ENCODE measurements around the gene SETD2. TPM values are rescaled to one million over a fixed set of nuclear protein-coding genes. Genes with fewer than 3 reads are reported as not detected.

The SETD2 gene
- total and polyA plus RNA-seq, 2 donors from 2014 or later: 10.5 to 49.9 TPM

GRCh38 chr3:47176582-47176981, 12.7 kb upstream of the SETD2 start:
- no peaks in the 10 kb centered on the region for H3K27me3 ChIP-seq (ENCODE audit: control insufficient read depth, insufficient read depth, low read length)
- no peak for FAIRE-seq
- H3K9me3 ChIP-seq (ENCODE audit: control insufficient read depth in 2 of 3, insufficient read depth in 1 of 3, low read length in 3 of 3): no peaks in the 10 kb centered on the region
- no peaks in the 10 kb centered on the region for H3K36me3 ChIP-seq (ENCODE audit: control insufficient read depth in 2 of 3, insufficient read depth in 3 of 3, low read length in 3 of 3)
- H3K27ac ChIP-seq (ENCODE audit: low read depth in 2 of 2, low read length in 2 of 2): no peak overlapping the region
- no peaks in the 10 kb centered on the region for H3K4me1 ChIP-seq (ENCODE audit: control insufficient read depth in 2 of 3, insufficient read depth in 2 of 3, low read depth in 1 of 3, low read length in 3 of 3)
- no peak for TF ChIP-seq CTCF (IDR thresholded peaks at IDR 0.05; ENCODE audit: borderline replicate concordance, extremely low read depth, insufficient read depth)
- intact Hi-C loops (cut with DNase I): no loop called here
- no peak overlapping the region for H3K4me3 ChIP-seq (ENCODE audit: low read length in 3 of 3)
- no peak for DNase-seq
- H3K9ac ChIP-seq (ENCODE audit: low read length in 3 of 3): no peak overlapping the region

- H3K4me1 ChIP-seq (ENCODE audit: control insufficient read depth in 2 of 3, insufficient read depth in 2 of 3, low read depth in 1 of 3, low read length in 3 of 3): peaks cover 3 to 24% (median 20%) of the 10 kb centered on the region in 3 donors
- H3K4me3 ChIP-seq (ENCODE audit: low read length in 3 of 3): peak overlapping the region; percentile 71 to 89 (median 86)
- peak; percentile 40 to 85 (median 67) for DNase-seq
- no peaks in the 10 kb centered on the region for H3K36me3 ChIP-seq (ENCODE audit: control insufficient read depth in 2 of 3, insufficient read depth in 3 of 3, low read length in 3 of 3)
- peak overlapping the region; percentile 91 to 93 for H3K27ac ChIP-seq (ENCODE audit: low read depth in 2 of 2, low read length in 2 of 2)
- H3K9me3 ChIP-seq (ENCODE audit: control insufficient read depth in 2 of 3, insufficient read depth in 1 of 3, low read length in 3 of 3): no peaks in the 10 kb centered on the region
- no peaks in the 10 kb centered on the region for H3K27me3 ChIP-seq (ENCODE audit: control insufficient read depth, insufficient read depth, low read length)
- H3K9ac ChIP-seq (ENCODE audit: low read length in 3 of 3): peak overlapping the region; percentile 74 to 85 (median 75)
- intact Hi-C loops (cut with DNase I): no loop called here
- no peak for FAIRE-seq
- no peak for TF ChIP-seq CTCF (IDR thresholded peaks at IDR 0.05; ENCODE audit: borderline replicate concordance, extremely low read depth, insufficient read depth)
Observed at GRCh38 chr3:47163169-47164006, 525 bp downstream of the SETD2 start.

DNA sequence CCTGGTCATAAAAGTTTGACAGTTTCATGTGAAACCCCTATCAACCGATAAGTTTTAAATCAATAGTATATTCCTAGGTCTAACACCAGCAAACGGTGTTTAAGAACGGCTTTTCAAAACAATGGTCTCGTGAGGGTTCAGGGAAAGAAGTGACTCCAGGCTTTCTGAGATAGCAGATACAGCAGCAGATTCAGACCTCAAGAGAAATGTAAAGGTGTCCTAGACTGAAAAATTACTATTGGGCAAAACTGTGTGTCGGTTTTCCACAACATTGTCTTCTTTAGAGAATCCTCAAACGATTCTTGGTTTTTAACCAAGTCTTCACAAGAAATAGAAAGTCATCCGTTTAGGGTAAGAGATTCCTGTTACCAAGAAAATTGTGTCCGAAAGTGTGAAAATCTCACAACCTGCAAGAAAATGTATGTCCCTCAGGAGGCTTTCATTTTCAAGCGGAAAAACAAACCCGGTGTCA, 1.2 kb downstream of the SETD2 start:
- Histone ChIP-seq H3K4me1 (ENCODE audit: control insufficient read depth in 2 of 3, insufficient read depth in 2 of 3, low read depth in 1 of 3, low read length in 3 of 3) (peaks cover 3 to 24% (median 20%) of the 10 kb centered on the region in 3 donors), H3K27ac (ENCODE audit: low read depth in 2 of 2, low read length in 2 of 2) (peak overlapping the region; percentile 91 to 93), H3K9me3 (ENCODE audit: control insufficient read depth in 2 of 3, insufficient read depth in 1 of 3, low read length in 3 of 3) (no peaks in the 10 kb centered on the region), H3K4me3 (ENCODE audit: low read length in 3 of 3) (peak overlapping the region; percentile 71 to 89 (median 86)), H3K27me3 (ENCODE audit: control insufficient read depth, insufficient read depth, low read length) (no peaks in the 10 kb centered on the region), H3K36me3 (ENCODE audit: control insufficient read depth in 2 of 3, insufficient read depth in 3 of 3, low read length in 3 of 3) (no peaks in the 10 kb centered on the region), H3K9ac (ENCODE audit: low read length in 3 of 3) (peak overlapping the region; percentile 74 to 85 (median 75))
- TF ChIP-seq CTCF (IDR thresholded peaks at IDR 0.05; ENCODE audit: borderline replicate concordance, extremely low read depth, insufficient read depth): no peak
- peak in 1 of 5 donors; percentile 23 for DNase-seq
- intact Hi-C loops (cut with DNase I): no loop called here
- FAIRE-seq: no peak

Measured in kidney (tissue), 14 donors.